Stimulated activated CD8-positive, alpha-beta memory T cell treated with anti-CD3 and anti-CD28 coated beads, Interleukin-12 subunit alpha, Interleukin-12 subunit beta, amount 100 ng/mL, for 4 hours (primary cell): Measurements from ENCODE around the gene ITPKB.

ENCODE experiments used
- DNase-seq: peaks from one replicate; pipeline ENCODE4 v3.0.0-alpha.2; 2020; ENCODE audit warnings: low read depth

ITPKB gene

GRCh38 chr1:226704169-226704937 is 34.7 kb downstream of the ITPKB start:
- DNase-seq, result no peak

DNA sequence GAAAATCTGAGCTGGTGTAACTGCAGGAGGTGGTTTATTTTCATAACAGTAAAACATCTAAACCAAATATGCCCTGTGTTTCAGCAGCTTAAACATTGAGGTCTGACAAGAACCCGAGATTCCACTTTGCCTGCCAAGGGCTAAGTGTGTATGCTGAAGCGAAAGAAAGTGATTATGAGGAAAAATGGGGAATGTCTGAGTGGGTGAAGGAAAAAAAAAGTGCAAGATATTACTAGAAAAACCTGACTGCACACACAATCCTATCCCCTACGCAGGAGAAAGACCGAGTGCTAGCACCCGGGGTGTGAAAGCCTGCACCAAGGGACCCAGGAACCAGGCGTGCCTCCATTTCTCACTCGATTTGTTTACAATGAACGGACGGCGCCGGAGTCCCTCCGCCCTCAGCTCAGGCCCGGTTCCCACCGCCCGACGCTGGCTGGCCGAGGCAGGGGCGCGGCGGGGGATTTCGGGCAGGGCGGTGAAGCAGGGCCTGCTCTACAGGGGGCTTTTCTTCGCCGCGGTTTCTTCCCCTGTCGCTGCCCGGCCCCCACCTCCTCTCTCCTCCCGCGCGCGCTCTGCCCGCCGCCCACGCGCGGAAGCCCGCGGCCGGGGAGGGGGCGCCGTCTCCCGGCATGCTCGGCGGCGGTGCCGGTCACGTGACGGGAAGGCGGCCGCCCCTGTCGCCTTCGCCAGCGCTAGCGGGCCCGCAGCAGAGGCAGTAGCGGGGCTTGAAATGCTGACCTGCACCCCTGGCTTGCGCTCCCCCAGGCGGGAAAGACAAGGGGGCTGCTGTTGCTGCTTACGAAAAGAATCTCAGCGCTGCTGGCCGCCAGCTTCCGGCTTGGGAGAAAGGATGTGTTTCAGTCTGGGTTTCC is 35.9 kb downstream of the ITPKB start:
- DNase-seq, result peak; percentile 82

DNA sequence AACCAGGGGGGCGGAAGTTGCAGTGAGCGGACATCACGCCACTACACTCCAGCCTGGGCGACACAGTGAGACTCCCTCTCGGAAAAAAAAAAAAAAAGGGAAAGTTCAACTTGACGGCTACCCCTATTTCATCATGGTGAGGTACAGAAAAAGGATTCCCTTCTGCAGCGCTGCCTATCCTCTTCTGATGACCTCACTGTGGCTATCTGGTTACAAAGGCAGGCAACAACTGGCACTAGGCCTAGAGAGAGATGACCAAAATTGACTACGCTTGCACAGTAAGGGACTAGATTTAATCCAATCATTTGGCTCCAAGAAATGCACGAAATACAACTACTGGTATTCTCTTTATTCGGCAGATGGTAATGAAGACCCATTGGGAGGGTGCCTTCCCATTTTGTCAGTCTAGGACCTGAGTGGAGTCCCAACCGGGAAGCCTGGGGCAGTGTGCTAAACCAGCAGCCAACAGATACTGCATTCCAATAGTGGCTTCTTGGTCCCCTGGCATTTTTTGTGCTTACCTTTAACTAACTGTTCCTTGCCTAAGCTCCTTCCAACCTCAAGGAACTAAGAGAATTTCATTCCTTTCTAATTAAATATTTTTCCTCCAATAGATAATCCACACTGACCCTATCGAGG is 36.6 kb downstream of the ITPKB start:
- no peak for DNase-seq

DNA sequence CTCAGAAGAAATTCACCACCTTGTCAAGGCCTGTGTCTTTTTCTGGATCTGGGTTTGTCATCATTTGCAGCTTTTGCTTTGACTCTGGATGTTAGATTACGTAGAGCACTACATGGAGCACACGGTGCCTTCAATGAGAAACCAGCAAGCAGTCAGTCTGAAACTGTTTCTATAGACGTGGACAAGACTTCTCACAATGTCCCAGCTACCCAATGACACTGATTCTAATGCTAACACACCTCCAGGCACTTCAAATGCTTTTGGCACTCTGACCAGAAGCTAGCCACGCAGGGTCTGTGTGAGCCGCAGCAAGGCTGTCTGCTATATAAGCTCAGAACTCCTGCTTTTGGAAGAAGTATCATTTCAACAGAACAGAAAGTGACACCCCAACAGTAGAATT is 38.2 kb downstream of the ITPKB start:
- no peak for DNase-seq

GRCh38 chr1:226699166-226699565 is 39.9 kb downstream of the ITPKB start:
- DNase-seq, result no peak

- no peak for DNase-seq
Observed at GRCh38 chr1:226698659-226699058, 40.4 kb downstream of the ITPKB start.

DNA sequence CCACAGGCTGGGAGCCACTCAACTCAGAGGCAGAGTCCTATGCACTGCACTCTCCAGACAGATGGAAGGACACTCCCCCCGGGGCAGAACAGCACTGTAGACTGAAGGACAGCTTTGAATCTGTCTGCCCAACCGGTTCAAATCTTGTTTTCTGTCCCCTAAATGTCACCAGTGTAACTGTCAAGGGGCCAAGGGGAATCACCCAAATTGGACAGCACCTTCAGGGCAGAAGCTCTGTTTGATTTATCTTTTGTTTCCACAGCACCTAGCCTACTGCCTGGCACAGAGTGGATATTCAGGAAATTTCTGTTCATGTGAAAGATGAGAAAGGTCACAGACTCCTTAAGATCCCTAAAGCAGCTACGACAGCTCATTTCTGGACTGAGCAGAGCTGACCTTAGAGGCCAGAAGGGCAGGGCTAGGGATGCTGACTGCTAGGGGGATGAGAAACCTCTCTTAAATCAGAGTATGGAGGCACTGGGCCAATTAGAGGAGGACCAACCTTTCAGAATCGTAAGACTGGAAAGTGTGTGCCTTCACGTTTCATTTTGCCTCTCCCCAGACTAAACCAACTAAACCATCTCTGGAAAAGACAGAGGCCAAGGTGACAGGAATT is 41.0 kb downstream of the ITPKB start:
- no peak for DNase-seq

DNA sequence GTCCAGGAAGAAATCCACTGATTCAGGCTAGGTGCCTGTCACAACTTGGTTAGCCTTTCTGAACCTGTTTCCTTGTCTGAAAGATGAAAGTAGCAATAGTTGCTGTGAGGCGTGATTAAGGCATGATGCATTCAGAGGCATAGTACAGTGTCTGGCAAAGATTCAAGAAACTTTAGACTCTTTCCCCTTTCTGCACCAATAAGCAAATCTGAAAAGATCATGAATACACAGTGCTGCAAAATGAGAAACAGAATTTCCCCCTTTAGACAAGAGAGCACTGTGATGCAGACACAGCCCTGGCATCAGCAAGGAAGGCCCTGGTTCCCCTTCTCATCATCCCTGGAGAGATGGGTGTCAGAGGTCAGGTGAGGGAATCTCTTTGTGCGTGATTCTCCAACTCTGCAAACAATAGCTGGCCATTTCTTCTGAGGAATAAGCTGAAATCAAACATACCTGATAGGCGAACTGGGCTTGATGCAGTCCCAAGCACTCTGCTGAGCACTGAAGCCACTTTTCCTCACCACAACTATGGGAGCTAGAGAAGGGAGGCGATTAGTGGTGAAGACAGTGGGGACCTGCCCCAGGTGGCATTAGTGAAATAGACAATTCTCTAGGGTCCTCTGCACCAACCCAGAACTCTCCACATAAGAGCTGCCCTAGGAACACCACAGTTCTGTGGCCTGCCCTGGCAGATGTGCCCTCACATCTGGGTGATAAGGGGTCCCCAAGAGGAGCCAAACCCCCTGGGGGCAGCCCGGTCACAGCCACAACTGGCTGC is 41.7 kb downstream of the ITPKB start:
- no peak for DNase-seq

DNA sequence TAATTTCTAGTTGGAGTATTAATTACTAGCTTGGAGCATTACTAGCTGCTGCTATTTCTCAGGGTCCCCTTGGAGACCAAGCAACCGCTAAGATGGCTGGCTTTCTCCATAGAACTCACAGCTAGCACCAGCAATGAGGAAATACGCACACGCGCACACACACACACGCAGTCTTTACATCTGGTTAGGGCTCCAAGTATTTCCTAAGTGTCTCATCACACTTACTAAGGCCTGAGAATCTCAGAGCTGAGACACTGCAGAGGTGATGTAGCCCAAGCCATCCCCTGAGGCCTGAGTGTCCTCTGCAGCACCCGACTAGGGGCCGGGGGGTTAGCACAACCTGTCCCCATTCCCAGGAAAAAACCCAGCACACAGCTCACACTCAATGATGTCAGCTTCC is 42.5 kb downstream of the ITPKB start:
- no peak for DNase-seq

- DNase-seq, result no peak
Observed at GRCh38 chr1:226695335-226695900, 43.7 kb downstream of the ITPKB start.

- no peak for DNase-seq
Observed at GRCh38 chr1:226692823-226693222, 46.3 kb downstream of the ITPKB start.

DNA sequence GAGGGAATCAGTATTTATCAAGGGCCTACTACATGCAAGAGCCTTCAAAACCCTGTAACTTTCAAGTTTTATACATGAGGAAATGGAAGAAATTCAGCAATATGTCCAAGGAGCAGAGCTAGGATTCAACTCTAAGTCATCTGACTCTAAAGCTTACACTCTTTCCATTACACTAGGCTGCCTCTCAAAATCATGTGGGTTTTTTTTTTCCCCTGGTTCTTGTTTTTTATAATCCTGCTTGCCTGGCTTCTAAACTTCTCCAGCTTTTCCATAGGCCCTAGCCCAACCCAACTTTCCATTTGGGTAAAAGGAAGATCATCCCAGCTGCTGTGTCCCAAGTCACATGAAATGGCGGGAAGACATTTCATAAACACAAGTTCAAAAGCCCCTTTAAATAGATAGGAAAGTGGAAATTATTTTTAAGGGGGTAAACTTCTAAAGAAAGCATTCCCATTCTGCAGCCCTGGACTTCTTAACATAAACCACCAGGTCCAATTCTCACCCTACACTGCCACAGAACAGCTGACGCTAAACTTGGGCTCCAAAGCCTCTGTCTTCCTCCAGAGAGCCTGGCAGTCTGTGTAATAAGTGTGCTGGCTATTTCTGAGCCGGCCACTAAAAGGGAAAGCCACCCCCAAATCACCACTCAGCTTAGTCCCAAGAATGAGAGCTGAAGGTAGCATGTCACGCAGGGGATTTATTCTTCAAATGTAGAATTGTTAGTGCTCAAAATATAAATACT is 46.9 kb downstream of the ITPKB start:
- no peak for DNase-seq

- peak; percentile 40 for DNase-seq
Observed at GRCh38 chr1:226691247-226691646, 47.8 kb downstream of the ITPKB start.

DNA sequence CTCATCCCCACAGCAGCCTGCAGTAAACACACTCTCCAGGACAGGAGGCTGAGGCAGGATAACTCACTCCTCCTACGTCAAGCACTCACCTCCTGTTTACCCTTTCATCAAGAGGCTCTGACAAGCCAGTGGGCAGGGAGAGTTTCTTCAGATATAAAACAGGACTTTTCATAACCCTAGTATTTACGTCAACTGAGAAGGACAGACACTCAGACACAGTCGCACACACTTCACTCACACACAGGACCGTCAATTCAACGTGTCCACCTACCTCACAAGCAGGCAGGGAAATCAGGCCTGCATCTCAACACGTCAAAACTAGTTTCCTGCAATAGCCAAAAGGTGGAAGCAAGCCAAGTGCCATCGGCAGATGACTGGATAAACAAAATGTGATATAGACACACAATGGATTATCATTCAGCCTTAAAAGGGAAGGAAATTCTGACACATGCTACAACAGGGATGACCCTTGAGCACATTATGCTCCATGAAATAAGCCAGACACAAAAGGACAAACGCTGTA is 48.6 kb downstream of the ITPKB start:
- no peak for DNase-seq

- DNase-seq, result no peak
Observed at GRCh38 chr1:226688808-226689207, 50.3 kb downstream of the ITPKB start.

- no peak for DNase-seq
Observed at GRCh38 chr1:226688056-226688748, 50.9 kb downstream of the ITPKB start.

DNA sequence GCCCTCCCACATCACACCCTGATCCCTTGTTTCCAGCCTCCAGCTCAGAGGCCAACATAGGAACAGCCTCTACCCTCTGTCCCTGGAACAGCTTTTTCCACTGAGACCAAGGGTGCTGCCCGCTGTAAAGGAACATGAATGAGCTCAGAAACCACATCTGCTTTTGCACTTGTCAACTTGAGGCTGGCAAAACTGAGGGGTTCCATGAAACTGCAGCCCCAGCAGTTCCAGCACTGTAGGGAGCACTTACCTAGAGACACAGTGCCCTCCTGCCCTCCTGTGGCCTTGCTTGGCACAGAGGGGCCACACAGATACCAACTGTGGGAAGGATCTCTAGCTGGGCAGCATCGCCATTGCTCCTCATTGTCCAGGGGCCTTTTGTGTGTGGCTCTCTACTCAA is 51.7 kb downstream of the ITPKB start:
- no peak for DNase-seq

DNA sequence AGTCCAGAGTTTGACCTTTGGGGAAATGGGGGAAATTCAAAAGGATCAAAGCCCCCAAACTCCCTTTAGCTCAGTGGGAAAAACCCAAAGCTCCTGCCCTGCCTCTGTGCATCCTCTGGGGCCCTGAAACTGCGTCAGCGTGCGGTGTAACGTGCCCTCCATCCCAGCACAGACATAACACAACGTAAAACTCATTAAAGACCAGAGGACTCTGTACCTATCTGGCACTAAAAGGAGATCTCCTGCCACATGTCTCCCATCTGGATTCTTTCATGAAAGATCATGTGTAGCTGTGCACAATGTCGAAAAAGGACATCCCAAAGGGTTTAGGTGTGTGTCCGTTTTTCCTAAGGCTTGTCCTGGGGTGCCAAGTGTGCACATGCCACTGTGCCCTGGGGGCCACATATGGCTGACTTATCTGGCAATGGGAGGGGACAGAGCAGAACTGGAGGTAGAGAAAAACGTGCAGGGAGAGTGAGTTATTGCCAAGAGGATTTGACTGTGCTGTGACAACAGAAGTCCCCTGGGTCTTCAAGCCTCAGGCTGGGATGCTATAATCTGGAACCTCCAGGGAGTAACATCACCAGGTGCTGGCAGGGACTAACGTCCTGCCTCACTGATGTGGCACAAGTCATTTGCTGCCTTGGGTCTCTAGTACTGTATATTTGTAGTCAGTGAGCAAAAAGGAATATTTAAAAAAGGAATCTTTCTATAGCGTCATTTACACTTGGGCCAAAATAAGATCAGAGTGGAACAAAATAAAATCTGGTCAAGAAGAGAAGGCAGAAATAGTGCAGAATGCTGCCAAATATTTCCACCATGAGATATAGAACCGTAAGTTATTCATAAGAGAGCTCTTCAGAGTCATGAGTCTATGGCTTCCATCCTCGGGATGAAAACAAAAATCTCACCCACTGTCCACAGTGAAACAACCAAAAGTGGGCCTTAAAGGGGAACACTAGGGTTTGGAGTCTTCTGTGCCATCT is 52.3 kb downstream of the ITPKB start:
- no peak for DNase-seq
